ENCODE data around the gene ABI2.

ABI2 gene

DNA sequence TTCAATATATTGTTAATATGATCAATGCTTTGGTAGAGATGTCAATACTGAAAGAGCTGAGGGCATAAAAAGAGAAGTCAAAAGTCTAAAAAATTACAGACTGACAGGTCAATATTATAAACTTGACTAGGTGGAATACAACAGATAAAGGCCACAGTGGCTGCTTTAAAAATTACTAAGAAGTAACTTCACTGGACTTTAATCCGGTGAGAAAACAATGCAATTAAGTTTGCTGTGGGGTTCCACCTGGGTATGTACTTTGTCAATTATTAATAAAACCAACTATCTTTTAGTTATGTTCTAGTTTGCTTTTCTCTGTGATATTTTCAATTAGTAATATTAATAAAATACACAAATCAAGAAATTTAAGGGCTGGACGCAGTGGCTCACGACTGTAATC, 162.2 kb downstream of the ABI2 start:
- DNase-seq: no peak

- DNase-seq: no peak
Observed at GRCh38 chr2:203492965-203493364, 164.8 kb downstream of the ABI2 start.

Measured in NCI-H1694 treated with DMSO at 0.1 percent for 48 hours (cell line).